ENCODE measurements around the gene ARL1.

GRCh38 chr12:101430456-101430855, 22.9 kb upstream of the ARL1 start:
- TF ChIP-seq CTCF (IDR thresholded peaks at IDR 0.05 in 8 of 11, conservative IDR thresholded peaks at IDR 0.05 in 3 of 11) (no peak), POLR2A (IDR thresholded peaks at IDR 0.05) (no peak), POLR2AphosphoS5 (IDR thresholded peaks at IDR 0.05) (no peak)

All from spleen (tissue), 7 donors.